Fibroblast of upper back skin (primary cell): ENCODE measurements around the gene C4orf54.

ENCODE experiments used
- DNase-seq: peaks from one replicate; pipeline ENCODE4 v3.0.0-alpha.2; 2013

The C4orf54 gene

DNA sequence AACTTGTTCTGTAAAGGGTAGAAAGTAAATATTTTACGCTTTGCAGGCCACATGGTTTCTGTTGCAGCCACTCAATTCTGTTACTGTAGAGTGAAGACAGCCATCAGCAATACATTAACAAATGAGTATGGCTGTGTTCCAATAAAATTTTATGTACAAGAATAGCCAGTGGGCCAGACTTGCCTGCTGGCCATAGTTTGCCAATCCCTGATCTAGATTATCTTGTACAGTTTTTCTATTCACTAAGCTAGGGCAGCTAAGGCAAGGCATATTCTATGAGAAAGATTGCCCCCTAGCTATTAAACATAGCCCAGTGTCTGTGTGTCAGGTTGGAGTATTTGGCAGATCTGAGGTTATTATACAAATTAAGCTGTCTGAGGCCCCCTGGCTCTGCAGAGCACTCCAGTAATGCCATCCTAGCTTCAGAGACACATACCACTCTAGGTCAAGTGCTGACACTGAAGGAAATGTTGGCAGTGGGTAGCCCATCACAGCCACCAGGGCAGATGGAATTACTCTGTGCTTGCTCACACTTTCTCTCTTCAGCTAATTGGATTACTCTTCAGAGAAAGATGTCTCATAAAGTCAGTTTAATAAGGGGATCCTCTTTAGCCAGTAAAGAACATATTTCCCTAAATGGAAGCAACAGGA, 42.3 kb downstream of the C4orf54 start:
- no peak for DNase-seq

DNA sequence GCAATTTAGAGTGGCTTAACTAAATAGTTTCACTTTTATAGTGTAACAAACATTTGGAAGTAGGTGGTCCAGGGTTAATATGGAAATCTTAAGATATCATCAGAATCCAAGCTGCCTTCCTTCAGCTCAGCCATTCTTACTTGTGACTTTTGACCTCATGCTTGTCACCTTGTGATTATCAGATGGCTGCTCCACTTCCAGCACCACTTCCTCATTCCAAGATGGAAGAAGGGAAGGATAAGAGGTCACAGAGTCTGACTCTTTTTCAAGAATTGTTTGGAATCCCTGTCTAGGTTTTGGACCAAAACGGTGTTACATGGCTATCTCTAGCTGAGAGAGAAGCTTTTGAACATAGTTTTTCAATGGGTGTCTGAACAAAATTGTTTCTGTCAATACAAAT, 43.1 kb downstream of the C4orf54 start:
- DNase-seq, result no peak

DNA sequence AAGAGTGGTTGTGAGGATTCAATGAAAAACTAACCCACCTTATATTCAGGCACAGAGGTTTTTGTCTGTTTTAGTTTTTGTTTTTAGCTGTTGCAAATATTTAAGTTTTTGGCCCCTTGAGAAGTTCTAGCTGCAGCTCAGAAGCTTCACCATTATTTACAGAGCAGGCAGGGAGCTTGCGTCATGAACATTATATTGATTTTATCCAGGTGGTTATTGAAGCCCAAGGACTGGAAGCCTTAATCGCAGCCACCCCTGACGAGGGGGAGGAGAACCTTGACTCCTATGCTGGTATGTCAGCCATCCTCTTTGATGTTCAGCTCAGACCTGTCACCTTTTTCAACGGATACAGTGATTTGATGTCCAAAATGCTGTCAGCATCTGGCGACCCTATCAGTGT, 44.9 kb downstream of the C4orf54 start:
- no peak for DNase-seq

DNA sequence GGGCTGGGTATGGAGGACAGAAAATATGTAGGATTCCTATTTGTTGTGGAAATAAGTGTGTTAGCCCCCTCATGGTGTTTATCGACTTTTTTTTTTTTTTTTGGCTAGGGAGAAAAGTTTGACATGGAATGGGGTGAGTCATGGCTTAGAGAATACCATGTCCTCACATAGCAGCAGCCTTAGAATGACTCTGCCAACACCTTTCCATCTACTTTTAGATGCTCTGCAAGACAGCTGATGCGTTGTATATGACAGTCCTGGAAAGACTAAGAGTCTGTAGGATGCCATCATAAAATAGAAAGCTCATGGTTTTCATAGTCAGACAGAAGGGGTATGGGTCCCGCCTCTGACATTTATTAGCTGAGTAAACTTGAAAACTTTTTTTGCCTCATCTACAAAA, 45.3 kb downstream of the C4orf54 start:
- no peak for DNase-seq

DNA sequence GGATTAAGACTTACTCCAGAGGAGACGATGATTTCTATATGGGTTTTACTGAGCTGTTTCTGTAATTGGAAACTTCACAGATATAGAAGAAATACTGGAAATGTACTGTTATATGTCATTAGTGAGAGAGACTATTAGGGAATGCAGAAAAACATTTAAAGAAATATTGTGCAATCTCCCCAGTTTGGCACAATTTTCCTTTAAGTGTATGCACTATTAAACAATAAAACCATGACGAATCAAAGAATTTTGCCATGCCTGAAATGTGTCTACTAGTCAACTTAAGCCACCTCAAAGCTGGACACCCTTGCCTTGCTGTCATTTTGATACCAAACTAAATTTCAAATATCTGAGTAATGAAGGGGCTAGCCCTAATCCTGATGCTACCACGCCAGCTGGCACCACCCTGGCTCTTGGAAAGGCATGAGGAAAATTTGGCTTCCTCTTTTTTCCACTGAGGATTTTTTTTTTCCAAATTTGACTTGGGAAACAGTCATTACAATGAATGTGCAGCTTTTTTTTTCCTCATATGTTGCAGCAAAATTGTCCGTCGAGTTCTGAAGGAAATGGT, 46.9 kb downstream of the C4orf54 start:
- DNase-seq, result no peak

DNA sequence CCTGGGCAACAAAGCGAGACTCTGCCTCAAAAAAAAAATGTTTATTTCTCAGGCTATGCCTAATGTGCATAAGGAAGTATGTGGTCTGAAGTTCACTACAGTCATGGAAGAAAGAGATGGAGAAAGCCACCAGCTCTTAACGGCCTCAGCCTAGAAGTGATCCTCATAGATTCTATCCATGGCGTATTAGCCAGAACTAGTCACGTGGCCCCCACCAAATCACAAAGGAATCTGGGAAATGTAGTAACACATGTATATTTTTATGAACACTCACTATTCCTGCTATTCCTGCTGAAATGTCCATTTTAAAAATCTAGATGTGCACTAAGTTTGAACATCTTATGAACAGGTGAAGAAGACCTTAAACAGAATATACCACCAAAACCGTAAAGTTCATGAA, 49.2 kb downstream of the C4orf54 start:
- DNase-seq, result no peak
